Ovary (tissue), 9 donors: ENCODE results near the gene SPANXN2. TPM values are rescaled to one million over a fixed set of nuclear protein-coding genes. Genes with fewer than 3 reads are reported as not detected.

ENCODE experiments used
- DNase-seq, 5 donors: peaks; one replicate each; pipeline ENCODE4 v3.0.0-alpha.2; 2019 to 2020
- H3K27ac ChIP-seq, 2 donors: fragments of 200-600 bp; one replicate each; pipeline versions ENCODE4 v1.5.1 to v1.8.0; 2019 to 2022
- H3K27me3 ChIP-seq: fragments of 200-600 bp; one replicate; pipeline ENCODE4 v1.8.0; 2022
- H3K36me3 ChIP-seq: fragments of 200-600 bp; sonication (generic); one replicate; pipeline ENCODE4 v1.5.1; 2019
- H3K4me1 ChIP-seq: one replicate; pipeline ENCODE4 v1.8.1; 2013; ENCODE audit warnings: mild to moderate bottlenecking, moderate library complexity; ENCODE audit not compliant: insufficient read depth
- H3K4me3 ChIP-seq: fragments of 200-600 bp; sonication (generic); one replicate; pipeline ENCODE4 v1.5.1; 2017
- H3K9me3 ChIP-seq, 2 donors: fragments of 200-600 bp in 1 of 2; sonication (generic) in 1 of 2; one replicate each; pipeline versions ENCODE4 v1.5.1 to v1.8.1; 2013 to 2019; ENCODE audit warnings: mild to moderate bottlenecking in 1 of 2, moderate library complexity in 1 of 2
- EP300 ChIP-seq: sonication (generic); formaldehyde crosslinking; IDR thresholded peaks from one replicate; pipeline ENCODE4 v1.6.1; 2017; ENCODE audit warnings: antibody characterized with exemption
- POLR2A ChIP-seq: fragments of 450-650 bp; IDR thresholded peaks from one replicate; pipeline ENCODE4 v1.6.1; 2017; ENCODE audit warnings: antibody characterized with exemption, mild to moderate bottlenecking, moderate library complexity
- WGBS, 3 donors: extraction: QIAGEN DNeasy Blood & Tissue Kit in 1 of 3; methylation state at CpG; one replicate each; pipeline versions ENCODE4 v1.1.5 to v1.1.7; 2013 to 2017; 5-methylcytosine and 5-hydroxymethylcytosine counted together
- intact Hi-C, 4 donors: fragments of 100-400 bp; cut with DNase I; formaldehyde crosslinking; loops; one replicate each; pipeline versions ENCODE4 v1.11.0 to v1.15.1; 2022 to 2023
- polyA plus RNA-seq, 2 donors: library from polyadenylated mRNA; stranded (reverse); fragments of 200-250 nt in 1 of 2; fragments of 350-450 nt in 1 of 2; fragmentation: Illumina TruSeq in 1 of 2; extraction: RNeasy Lipid Tissue Mini Kit (QIAGEN cat#74804) in 1 of 2; gene quantifications; one replicate each; pipeline ENCODE4 v1.2.3, GENCODE V29; 2013 to 2014
- total RNA-seq, 7 donors: library from RNA; depleted of rRNA in 2 of 7; stranded (reverse); fragments of >200 nt in 2 of 7; fragmentation: NEBNext Ultra II Directional in 3 of 7; extraction: Animal tissue kit (Norgen Biotek cat#: 25700) in 3 of 7; gene quantifications; one replicate each; pipeline versions ENCODE4 v1.1.0 to v1.2.4, GENCODE V29; 2016 to 2023
- TF ChIP-seq, protein P1 (sequence below), 3 donors: fragments of 450-650 bp in 2 of 3; fragments of 200-600 bp in 1 of 3; IDR thresholded peaks; one replicate each; pipeline versions ENCODE4 v1.5.1 to v1.8.0; 2016 to 2022; ENCODE audit warnings: antibody characterized with exemption in 3 of 3, mild to moderate bottlenecking in 1 of 3
- donor health status: DM: no; HTN: no; CAD: no; lungs with moderate emphysema.
- donor health status: DM: no; HTN: no; CAD: no.
- donor health status: Bipolar disorder and iron deficiency.
- donor health status: DM: yes; HTN: yes; CAD: no.
- donor health status: DM: no; HTN: no; CAD: no.
- donor health status: DM: yes; HTN: yes; CAD: no.

SPANXN2 gene
- total and polyA plus RNA-seq, 9 donors, result not detected

DNA sequence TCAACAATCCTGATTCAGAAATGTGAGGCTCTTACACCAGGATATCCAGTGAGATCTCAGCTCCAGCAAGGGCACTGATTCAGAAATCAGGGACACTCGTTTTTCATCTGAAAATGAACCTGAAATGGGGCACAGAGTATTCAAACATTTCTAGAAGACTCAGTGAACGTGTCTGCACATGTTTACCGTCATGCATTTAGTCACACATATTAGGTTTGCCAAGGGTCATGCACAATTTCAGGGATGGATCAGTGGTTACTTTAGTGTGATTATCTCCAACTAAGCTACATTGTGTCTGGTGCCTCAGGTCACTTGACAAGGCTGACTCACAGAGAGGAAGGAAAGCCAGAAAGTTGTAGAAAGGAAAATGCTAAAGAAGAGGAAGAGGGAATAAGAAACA is 33.6 kb upstream of the SPANXN2 start:
- DNase-seq, result no peak
- WGBS, 3 donors, result 44 to 56% (median 47%) methylated on average over 3 of the region's 3 CpGs
- Histone ChIP-seq H3K27ac (no peak overlapping the region), H3K36me3 (no peaks in the 10 kb centered on the region), H3K27me3 (no peaks in the 10 kb centered on the region), H3K4me1 (no peaks in the 10 kb centered on the region), H3K9me3 (no peaks in the 10 kb centered on the region), H3K4me3 (no peak overlapping the region)
- TF ChIP-seq, protein P1, sequence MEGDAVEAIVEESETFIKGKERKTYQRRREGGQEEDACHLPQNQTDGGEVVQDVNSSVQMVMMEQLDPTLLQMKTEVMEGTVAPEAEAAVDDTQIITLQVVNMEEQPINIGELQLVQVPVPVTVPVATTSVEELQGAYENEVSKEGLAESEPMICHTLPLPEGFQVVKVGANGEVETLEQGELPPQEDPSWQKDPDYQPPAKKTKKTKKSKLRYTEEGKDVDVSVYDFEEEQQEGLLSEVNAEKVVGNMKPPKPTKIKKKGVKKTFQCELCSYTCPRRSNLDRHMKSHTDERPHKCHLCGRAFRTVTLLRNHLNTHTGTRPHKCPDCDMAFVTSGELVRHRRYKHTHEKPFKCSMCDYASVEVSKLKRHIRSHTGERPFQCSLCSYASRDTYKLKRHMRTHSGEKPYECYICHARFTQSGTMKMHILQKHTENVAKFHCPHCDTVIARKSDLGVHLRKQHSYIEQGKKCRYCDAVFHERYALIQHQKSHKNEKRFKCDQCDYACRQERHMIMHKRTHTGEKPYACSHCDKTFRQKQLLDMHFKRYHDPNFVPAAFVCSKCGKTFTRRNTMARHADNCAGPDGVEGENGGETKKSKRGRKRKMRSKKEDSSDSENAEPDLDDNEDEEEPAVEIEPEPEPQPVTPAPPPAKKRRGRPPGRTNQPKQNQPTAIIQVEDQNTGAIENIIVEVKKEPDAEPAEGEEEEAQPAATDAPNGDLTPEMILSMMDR (IDR thresholded peaks at IDR 0.05), result no peak
- TF ChIP-seq EP300, result no peak
- no peak for TF ChIP-seq POLR2A
- intact Hi-C loops, result no loop called here

DNA sequence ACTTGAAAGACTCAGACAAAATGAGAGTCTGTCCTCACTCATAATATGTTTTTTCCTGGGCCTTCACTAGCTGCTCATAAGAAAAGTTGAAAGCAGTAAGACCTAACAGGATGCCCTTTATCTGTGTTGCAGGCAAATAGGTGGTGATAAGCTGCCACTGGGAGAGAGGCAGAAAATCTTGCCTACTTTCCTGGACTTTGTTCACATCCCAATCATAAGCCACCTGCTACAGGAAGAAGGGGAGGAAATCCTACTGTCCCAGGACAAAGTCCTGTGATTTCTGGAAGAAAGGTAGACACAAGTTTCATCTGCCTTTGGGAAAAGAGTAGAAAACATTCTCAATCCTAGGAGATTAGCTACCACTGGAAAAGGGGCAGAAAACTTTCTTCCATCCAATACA is 13.3 kb upstream of the SPANXN2 start:
- TF ChIP-seq EP300 (no peak), POLR2A (no peak)
- TF ChIP-seq, protein P1 (IDR thresholded peaks at IDR 0.05), result no peak
- intact Hi-C loops, result no loop called here
- H3K36me3 ChIP-seq, result no peaks in the 10 kb centered on the region
- H3K4me3 ChIP-seq, result no peak overlapping the region
- DNase-seq, result no peak
- H3K4me1 ChIP-seq, result no peaks in the 10 kb centered on the region
- no peaks in the 10 kb centered on the region for H3K9me3 ChIP-seq
- no peak overlapping the region for H3K27ac ChIP-seq
- H3K27me3 ChIP-seq, result no peaks in the 10 kb centered on the region

GRCh38 chrX:143726296-143726695 is 5.7 kb upstream of the SPANXN2 start:
- Histone ChIP-seq H3K27ac (no peak overlapping the region), H3K36me3 (no peaks in the 10 kb centered on the region), H3K27me3 (no peaks in the 10 kb centered on the region), H3K4me3 (no peak overlapping the region), H3K9me3 (no peaks in the 10 kb centered on the region), H3K4me1 (no peaks in the 10 kb centered on the region)
- 87 to 93% (median 92%) methylated on average over 15 to 17 of the region's 17 CpGs for WGBS, 3 donors
- no peak for DNase-seq
- intact Hi-C loops, result no loop called here
- TF ChIP-seq EP300 (no peak), POLR2A (no peak)
- TF ChIP-seq, protein P1 (IDR thresholded peaks at IDR 0.05), result no peak

- TF ChIP-seq, protein P1 (IDR thresholded peaks at IDR 0.05), result no peak
- no peak for TF ChIP-seq POLR2A
- no peak for TF ChIP-seq EP300
- H3K9me3 ChIP-seq, result peaks cover 0 to 5% of the 10 kb centered on the region in 2 donors
- H3K4me1 ChIP-seq, result no peaks in the 10 kb centered on the region
- no peaks in the 10 kb centered on the region for H3K36me3 ChIP-seq
- DNase-seq, result no peak
- no peaks in the 10 kb centered on the region for H3K27me3 ChIP-seq
- intact Hi-C loops, result no loop called here
- H3K4me3 ChIP-seq, result no peak overlapping the region
- H3K27ac ChIP-seq, result no peak overlapping the region
- 57 to 82% (median 58%) methylated on average over 4 of the region's 4 CpGs for WGBS, 3 donors
These were observed 19.1 kb downstream of the SPANXN2 start for GRCh38 chrX:143701460-143701859.

- no peaks in the 10 kb centered on the region for H3K4me1 ChIP-seq
- H3K4me3 ChIP-seq, result no peak overlapping the region
- H3K36me3 ChIP-seq, result no peaks in the 10 kb centered on the region
- H3K9me3 ChIP-seq, result no peaks in the 10 kb centered on the region
- DNase-seq, result no peak
- intact Hi-C loops, result no loop called here
- WGBS, 3 donors, result 71 to 84% (median 74%) methylated on average over 1 of the region's 1 CpG
- no peak overlapping the region for H3K27ac ChIP-seq
- H3K27me3 ChIP-seq, result no peaks in the 10 kb centered on the region
- TF ChIP-seq EP300, result no peak
- TF ChIP-seq, protein P1 (IDR thresholded peaks at IDR 0.05), result no peak
- TF ChIP-seq POLR2A, result no peak
These were observed 25.7 kb downstream of the SPANXN2 start for GRCh38 chrX:143694885-143695284.
